Osteocyte (in vitro differentiated cells): ENCODE measurements around the gene WDCP. TPM values are rescaled to one million over a fixed set of nuclear protein-coding genes. Genes with fewer than 3 reads are reported as not detected.

Experiments used
- DNase-seq: peaks from one replicate; pipeline ENCODE4 v3.0.0; 2021; ENCODE audit warnings: mixed read lengths; ENCODE audit not compliant: unreplicated experiment; ENCODE audit errors: extremely low spot score
- H3K27ac Mint-ChIP-seq: one replicate; pipeline ENCODE4 v1.8.0; 2021; ENCODE audit warnings: mild to moderate bottlenecking, mixed read lengths; ENCODE audit not compliant: unreplicated experiment
- H3K27me3 Mint-ChIP-seq: one replicate; pipeline ENCODE4 v1.8.0; 2021; ENCODE audit warnings: mixed read lengths; ENCODE audit not compliant: unreplicated experiment
- H3K36me3 Mint-ChIP-seq: one replicate; pipeline ENCODE4 v1.8.0; 2021; ENCODE audit warnings: mixed read lengths; ENCODE audit not compliant: unreplicated experiment
- H3K4me1 Mint-ChIP-seq: one replicate; pipeline ENCODE4 v1.8.0; 2021; ENCODE audit warnings: mixed read lengths; ENCODE audit not compliant: unreplicated experiment
- H3K4me3 Mint-ChIP-seq: one replicate; pipeline ENCODE4 v1.8.0; 2021; ENCODE audit warnings: mild to moderate bottlenecking, moderate library complexity, mixed read lengths; ENCODE audit not compliant: unreplicated experiment
- H3K9me3 Mint-ChIP-seq: one replicate; pipeline ENCODE4 v1.8.0; 2021; ENCODE audit warnings: mixed read lengths; ENCODE audit not compliant: unreplicated experiment
- CTCF ChIP-seq: fragments of 200-600 bp; sonication (generic); IDR thresholded peaks from 2 replicates; pipeline ENCODE4 v1.5.0; 2021; ENCODE audit warnings: antibody characterized with exemption, mild to moderate bottlenecking, moderate library complexity
- total RNA-seq: library from RNA; stranded (reverse); gene quantifications from 2 replicates; pipeline ENCODE4 v1.2.1, GENCODE V29; 2021

The WDCP gene
- total RNA-seq, 1 donor from 2014 or later: 9.6 TPM

DNA sequence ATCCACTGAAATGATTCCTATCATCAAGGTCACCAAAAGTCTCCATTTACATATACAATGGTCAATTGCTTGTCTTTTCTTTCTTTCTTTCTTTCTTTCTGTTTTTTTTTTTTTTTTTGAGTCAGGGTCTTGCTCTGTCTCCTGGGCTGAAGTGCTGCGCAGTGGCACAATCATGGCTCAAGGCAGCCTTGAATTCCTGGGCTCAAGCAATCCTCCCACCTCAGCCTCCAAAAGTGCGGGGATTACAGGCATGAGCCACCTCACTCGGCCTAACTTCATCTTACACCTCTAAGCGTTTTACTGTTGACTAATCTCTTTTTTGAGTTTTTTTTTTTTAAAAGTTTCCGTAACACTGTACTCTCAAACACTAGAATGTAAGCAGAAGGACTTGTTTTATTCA, 28.1 kb upstream of the WDCP start:
- no peak for TF ChIP-seq CTCF
- H3K9me3 Mint-ChIP-seq: no peaks in the 10 kb centered on the region
- peak overlapping the region; percentile 97 for H3K27ac Mint-ChIP-seq
- peaks cover 15% of the 10 kb centered on the region for H3K36me3 Mint-ChIP-seq
- no peaks in the 10 kb centered on the region for H3K27me3 Mint-ChIP-seq
- H3K4me3 Mint-ChIP-seq: peak overlapping the region; percentile 98
- H3K4me1 Mint-ChIP-seq: peaks cover 27% of the 10 kb centered on the region
- DNase-seq: no peak

- H3K4me3 Mint-ChIP-seq: peak overlapping the region; percentile 40
- no peak for TF ChIP-seq CTCF
- H3K27me3 Mint-ChIP-seq: no peaks in the 10 kb centered on the region
- peak overlapping the region; percentile 23 for H3K27ac Mint-ChIP-seq
- H3K36me3 Mint-ChIP-seq: peaks cover 10% of the 10 kb centered on the region
- DNase-seq: no peak
- H3K9me3 Mint-ChIP-seq: no peaks in the 10 kb centered on the region
- peaks cover 27% of the 10 kb centered on the region for H3K4me1 Mint-ChIP-seq
Observed at GRCh38 chr2:24073816-24074215, 26.6 kb upstream of the WDCP start.

GRCh38 chr2:24072259-24072658, 25.1 kb upstream of the WDCP start:
- no peak for TF ChIP-seq CTCF
- Mint-ChIP-seq H3K27ac (no peak overlapping the region), H3K4me3 (no peak overlapping the region), H3K4me1 (peaks cover 19% of the 10 kb centered on the region), H3K36me3 (peaks cover 16% of the 10 kb centered on the region), H3K27me3 (no peaks in the 10 kb centered on the region), H3K9me3 (no peaks in the 10 kb centered on the region)
- DNase-seq: no peak

- no peak for DNase-seq
- Mint-ChIP-seq H3K4me1 (no peaks in the 10 kb centered on the region), H3K4me3 (no peak overlapping the region), H3K27ac (no peak overlapping the region), H3K36me3 (peaks cover 10% of the 10 kb centered on the region), H3K9me3 (no peaks in the 10 kb centered on the region), H3K27me3 (no peaks in the 10 kb centered on the region)
- TF ChIP-seq CTCF: no peak
Observed at GRCh38 chr2:24065341-24065740, 18.1 kb upstream of the WDCP start.

GRCh38 chr2:24058564-24059271, 11.5 kb upstream of the WDCP start:
- no peak for TF ChIP-seq CTCF
- H3K9me3 Mint-ChIP-seq: no peaks in the 10 kb centered on the region
- no peak overlapping the region for H3K27ac Mint-ChIP-seq
- no peaks in the 10 kb centered on the region for H3K4me1 Mint-ChIP-seq
- DNase-seq: no peak
- H3K4me3 Mint-ChIP-seq: no peak overlapping the region
- H3K36me3 Mint-ChIP-seq: peaks cover 4% of the 10 kb centered on the region
- no peaks in the 10 kb centered on the region for H3K27me3 Mint-ChIP-seq
